ENCODE data around the gene TBC1D9.

Gene TBC1D9

GRCh38 chr4:140706276-140706625 lies 49.9 kb downstream of the TBC1D9 start:
- no peaks in the 10 kb centered on the region for H3K4me1 ChIP-seq (ENCODE audit: control insufficient read depth, insufficient read depth, low read length, poor library complexity, severe bottlenecking)
- peaks cover 9% of the 10 kb centered on the region for H3K9me3 ChIP-seq (ENCODE audit: control insufficient read depth, low read length)
- H3K4me3 ChIP-seq (ENCODE audit: extremely low read depth, insufficient read depth, low read length, poor library complexity, severe bottlenecking) = no peak overlapping the region
- peaks cover 11% of the 10 kb centered on the region for H3K36me3 ChIP-seq (ENCODE audit: control insufficient read depth, insufficient read depth, low read length)
- H3K27ac ChIP-seq (ENCODE audit: low read depth, low read length, severe bottlenecking) = no peak overlapping the region
- 100% methylated on average over 2 of the region's 2 CpGs for WGBS, 2 experiments (ENCODE audit: insufficient coverage in 2 of 2)

GRCh38 chr4:140705625-140706275 lies 50.4 kb downstream of the TBC1D9 start:
- no peaks in the 10 kb centered on the region for H3K4me1 ChIP-seq (ENCODE audit: control insufficient read depth, insufficient read depth, low read length, poor library complexity, severe bottlenecking)
- H3K36me3 ChIP-seq (ENCODE audit: control insufficient read depth, insufficient read depth, low read length) = peaks cover 11% of the 10 kb centered on the region
- no peak overlapping the region for H3K27ac ChIP-seq (ENCODE audit: low read depth, low read length, severe bottlenecking)
- peaks cover 9% of the 10 kb centered on the region for H3K9me3 ChIP-seq (ENCODE audit: control insufficient read depth, low read length)
- H3K4me3 ChIP-seq (ENCODE audit: extremely low read depth, insufficient read depth, low read length, poor library complexity, severe bottlenecking) = no peak overlapping the region
- WGBS, 2 experiments (ENCODE audit: insufficient coverage in 2 of 2) = 91 to 93% methylated on average over 7 of the region's 8 CpGs

DNA sequence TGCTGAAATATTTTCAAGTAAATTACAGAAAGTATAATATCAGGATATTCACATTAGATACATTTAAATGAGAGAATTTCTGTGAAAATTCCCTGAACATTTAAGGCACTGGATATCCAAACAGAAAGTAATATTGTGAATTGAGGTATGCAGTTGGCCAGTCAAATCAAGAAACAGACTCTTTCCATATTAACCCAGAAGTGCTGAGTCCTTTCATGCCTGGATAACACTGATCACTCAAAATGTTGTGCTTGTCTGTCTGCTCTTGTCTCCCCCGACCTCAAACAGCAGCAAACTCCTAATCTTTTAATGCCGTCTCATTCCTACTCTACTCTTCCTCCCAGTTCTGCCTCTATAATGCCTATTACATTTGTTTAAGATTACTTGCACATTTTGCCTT lies 51.2 kb downstream of the TBC1D9 start:
- WGBS, 2 experiments (ENCODE audit: insufficient coverage in 2 of 2) = 81 to 96% methylated on average over 2 of the region's 2 CpGs
- H3K4me3 ChIP-seq (ENCODE audit: extremely low read depth, insufficient read depth, low read length, poor library complexity, severe bottlenecking) = no peak overlapping the region

GRCh38 chr4:140704392-140704960 lies 51.7 kb downstream of the TBC1D9 start:
- no peaks in the 10 kb centered on the region for H3K4me1 ChIP-seq (ENCODE audit: control insufficient read depth, insufficient read depth, low read length, poor library complexity, severe bottlenecking)
- peaks cover 15% of the 10 kb centered on the region for H3K36me3 ChIP-seq (ENCODE audit: control insufficient read depth, insufficient read depth, low read length)
- H3K9me3 ChIP-seq (ENCODE audit: control insufficient read depth, low read length) = peaks cover 2% of the 10 kb centered on the region
- whole genome bisulfite sequencing, 2 experiments (ENCODE audit: insufficient coverage in 2 of 2) = 95 to 100% methylated on average over 1 to 2 of the region's 4 CpGs
- H3K4me3 ChIP-seq (ENCODE audit: extremely low read depth, insufficient read depth, low read length, poor library complexity, severe bottlenecking) = no peak overlapping the region
- no peak overlapping the region for H3K27ac ChIP-seq (ENCODE audit: low read depth, low read length, severe bottlenecking)

More for the DNA sequence above, 51.2 kb downstream of the TBC1D9 start:
- H3K9me3 ChIP-seq (ENCODE audit: control insufficient read depth, low read length) = peaks cover 6% of the 10 kb centered on the region
- H3K36me3 ChIP-seq (ENCODE audit: control insufficient read depth, insufficient read depth, low read length) = peaks cover 14% of the 10 kb centered on the region
- H3K4me1 ChIP-seq (ENCODE audit: control insufficient read depth, insufficient read depth, low read length, poor library complexity, severe bottlenecking) = no peaks in the 10 kb centered on the region
- H3K27ac ChIP-seq (ENCODE audit: low read depth, low read length, severe bottlenecking) = no peak overlapping the region

DNA sequence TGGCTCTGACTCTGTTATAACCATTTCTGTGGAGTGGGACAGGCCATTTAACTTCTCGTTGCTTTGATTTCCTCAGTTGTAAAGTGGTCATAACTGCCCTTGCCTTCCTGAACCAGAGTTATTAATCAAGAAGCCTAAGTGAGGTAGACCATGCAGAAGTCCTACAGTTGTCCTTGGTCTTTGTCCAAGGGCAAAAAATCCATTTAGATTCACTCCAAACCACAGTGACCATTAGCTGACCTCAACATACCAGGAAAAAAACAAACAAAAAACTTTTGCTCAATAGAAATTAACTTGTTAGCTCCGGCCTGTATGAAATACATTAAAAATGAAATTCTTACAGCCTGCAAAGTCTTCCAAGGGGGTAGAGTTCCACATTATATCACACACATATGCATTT lies 52.7 kb downstream of the TBC1D9 start:
- H3K4me3 ChIP-seq (ENCODE audit: extremely low read depth, insufficient read depth, low read length, poor library complexity, severe bottlenecking) = no peak overlapping the region
- no peaks in the 10 kb centered on the region for H3K9me3 ChIP-seq (ENCODE audit: control insufficient read depth, low read length)
- no peak overlapping the region for H3K27ac ChIP-seq (ENCODE audit: low read depth, low read length, severe bottlenecking)
- H3K36me3 ChIP-seq (ENCODE audit: control insufficient read depth, insufficient read depth, low read length) = peaks cover 15% of the 10 kb centered on the region
- WGBS, 2 experiments (ENCODE audit: insufficient coverage in 2 of 2) = 100% methylated on average over 1 of the region's 2 CpGs
- H3K4me1 ChIP-seq (ENCODE audit: control insufficient read depth, insufficient read depth, low read length, poor library complexity, severe bottlenecking) = no peaks in the 10 kb centered on the region

DNA sequence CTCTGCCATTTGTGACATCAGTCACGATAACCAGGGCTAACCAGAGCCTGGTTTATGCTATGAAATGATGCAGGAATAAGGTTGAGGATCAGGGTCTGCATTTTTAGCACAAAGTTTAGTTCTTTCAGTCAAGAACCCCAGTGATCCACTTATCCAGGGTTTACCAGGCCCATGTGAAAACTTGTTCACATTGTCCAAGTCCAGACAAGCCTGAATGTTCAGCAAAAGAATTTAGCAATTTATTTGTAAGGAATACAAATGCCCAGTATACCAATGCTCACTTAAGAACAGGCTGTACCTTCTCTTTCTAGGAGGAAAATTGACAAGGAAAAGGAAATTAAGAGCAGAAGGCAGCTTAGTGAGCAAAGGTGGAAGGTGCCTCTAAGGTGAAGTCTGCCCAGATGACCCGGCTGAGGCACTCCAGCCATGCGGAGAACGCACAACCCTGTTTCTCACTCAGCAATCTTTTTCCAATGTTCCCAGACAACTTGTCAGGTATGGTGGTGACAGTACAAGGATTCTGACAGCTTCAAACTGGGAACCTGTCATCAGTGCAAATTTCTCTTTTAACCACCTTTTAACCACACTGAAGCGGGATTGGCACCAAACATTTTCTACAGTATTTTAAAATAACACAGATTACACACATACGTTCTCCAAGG lies 54.0 kb downstream of the TBC1D9 start:
- Histone ChIP-seq H3K9me3 (ENCODE audit: control insufficient read depth, low read length) (no peaks in the 10 kb centered on the region), H3K4me3 (ENCODE audit: extremely low read depth, insufficient read depth, low read length, poor library complexity, severe bottlenecking) (no peak overlapping the region), H3K27ac (ENCODE audit: low read depth, low read length, severe bottlenecking) (no peak overlapping the region), H3K4me1 (ENCODE audit: control insufficient read depth, insufficient read depth, low read length, poor library complexity, severe bottlenecking) (no peaks in the 10 kb centered on the region), H3K36me3 (ENCODE audit: control insufficient read depth, insufficient read depth, low read length) (peaks cover 16% of the 10 kb centered on the region)
- 93 to 97% methylated on average over 5 of the region's 6 CpGs for WGBS, 2 experiments (ENCODE audit: insufficient coverage in 2 of 2)

DNA sequence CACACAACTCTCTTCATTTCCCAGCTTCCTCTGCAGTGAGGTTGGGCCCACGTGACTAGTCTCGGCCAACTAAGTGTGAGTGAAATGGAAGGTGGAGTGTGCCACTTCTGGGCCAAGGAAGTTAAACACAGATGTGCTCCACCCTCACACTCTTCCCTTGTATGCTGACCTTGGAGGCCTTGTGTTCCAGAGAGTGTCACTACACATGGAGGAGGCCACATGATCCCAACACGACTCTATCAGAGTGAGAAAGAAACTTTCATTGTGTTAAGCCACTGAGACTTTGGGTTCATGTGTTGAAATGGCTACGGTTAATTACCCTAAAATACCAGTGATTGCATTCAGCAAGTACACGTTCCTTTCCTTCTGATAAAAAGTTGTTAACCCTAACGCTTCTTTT lies 55.1 kb downstream of the TBC1D9 start:
- Histone ChIP-seq H3K36me3 (ENCODE audit: control insufficient read depth, insufficient read depth, low read length) (peaks cover 19% of the 10 kb centered on the region), H3K9me3 (ENCODE audit: control insufficient read depth, low read length) (no peaks in the 10 kb centered on the region), H3K4me3 (ENCODE audit: extremely low read depth, insufficient read depth, low read length, poor library complexity, severe bottlenecking) (no peak overlapping the region), H3K4me1 (ENCODE audit: control insufficient read depth, insufficient read depth, low read length, poor library complexity, severe bottlenecking) (no peaks in the 10 kb centered on the region), H3K27ac (ENCODE audit: low read depth, low read length, severe bottlenecking) (no peak overlapping the region)
- 100% methylated on average over 1 to 2 of the region's 6 CpGs for WGBS, 2 experiments (ENCODE audit: insufficient coverage in 2 of 2)

GRCh38 chr4:140697709-140698560 lies 58.2 kb downstream of the TBC1D9 start:
- H3K27ac ChIP-seq (ENCODE audit: low read depth, low read length, severe bottlenecking) = no peak overlapping the region
- H3K4me3 ChIP-seq (ENCODE audit: extremely low read depth, insufficient read depth, low read length, poor library complexity, severe bottlenecking) = no peak overlapping the region
- 93% methylated on average over 13 to 14 of the region's 16 CpGs for WGBS, 2 experiments (ENCODE audit: insufficient coverage in 2 of 2)
- peaks cover 21% of the 10 kb centered on the region for H3K36me3 ChIP-seq (ENCODE audit: control insufficient read depth, insufficient read depth, low read length)
- no peaks in the 10 kb centered on the region for H3K9me3 ChIP-seq (ENCODE audit: control insufficient read depth, low read length)
- H3K4me1 ChIP-seq (ENCODE audit: control insufficient read depth, insufficient read depth, low read length, poor library complexity, severe bottlenecking) = no peaks in the 10 kb centered on the region

- Histone ChIP-seq H3K4me1 (ENCODE audit: control insufficient read depth, insufficient read depth, low read length, poor library complexity, severe bottlenecking) (no peaks in the 10 kb centered on the region), H3K9me3 (ENCODE audit: control insufficient read depth, low read length) (no peaks in the 10 kb centered on the region), H3K27ac (ENCODE audit: low read depth, low read length, severe bottlenecking) (no peak overlapping the region), H3K4me3 (ENCODE audit: extremely low read depth, insufficient read depth, low read length, poor library complexity, severe bottlenecking) (no peak overlapping the region), H3K36me3 (ENCODE audit: control insufficient read depth, insufficient read depth, low read length) (peaks cover 12% of the 10 kb centered on the region)
Observed at GRCh38 chr4:140695483-140695882, 60.7 kb downstream of the TBC1D9 start.

DNA sequence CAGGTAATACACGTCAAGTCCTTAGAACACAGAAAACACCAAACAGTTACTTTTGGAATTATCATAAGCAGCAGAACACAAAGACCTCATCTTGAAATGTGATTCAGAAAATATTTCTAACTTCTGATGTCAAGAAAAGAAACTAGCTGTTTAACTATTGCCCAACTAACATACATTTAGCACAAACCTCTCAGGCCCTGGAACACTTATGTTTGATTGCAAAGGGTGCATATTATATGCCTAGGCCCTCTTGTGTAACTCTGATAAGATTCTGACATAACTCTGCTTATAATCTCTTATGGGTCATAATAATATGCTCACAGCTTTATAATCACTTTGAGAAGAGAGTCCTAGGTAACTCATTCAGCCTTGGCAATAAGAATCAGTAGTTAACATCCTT lies 62.6 kb downstream of the TBC1D9 start:
- Histone ChIP-seq H3K36me3 (ENCODE audit: control insufficient read depth, insufficient read depth, low read length) (peaks cover 6% of the 10 kb centered on the region), H3K27ac (ENCODE audit: low read depth, low read length, severe bottlenecking) (no peak overlapping the region), H3K4me3 (ENCODE audit: extremely low read depth, insufficient read depth, low read length, poor library complexity, severe bottlenecking) (no peak overlapping the region), H3K9me3 (ENCODE audit: control insufficient read depth, low read length) (no peaks in the 10 kb centered on the region), H3K4me1 (ENCODE audit: control insufficient read depth, insufficient read depth, low read length, poor library complexity, severe bottlenecking) (peaks cover 6% of the 10 kb centered on the region)
- WGBS, 2 experiments (ENCODE audit: insufficient coverage in 2 of 2) = 56% methylated on average over 1 of the region's 1 CpG; no CpG with 5 or more reads in 1 of the 2 experiments

Data from mesodermal cell (in vitro differentiated cells).